ENCODE measurements around the gene TUSC1.
A peak's percentile ranks its signal among the peaks of the same experiment; 100 is the strongest.
"Not testable (repeated sequence)": the region's sequence is repeated elsewhere in the genome, so short reads cannot be mapped to it uniquely, and the experiment has no call there.

Gene TUSC1

DNA sequence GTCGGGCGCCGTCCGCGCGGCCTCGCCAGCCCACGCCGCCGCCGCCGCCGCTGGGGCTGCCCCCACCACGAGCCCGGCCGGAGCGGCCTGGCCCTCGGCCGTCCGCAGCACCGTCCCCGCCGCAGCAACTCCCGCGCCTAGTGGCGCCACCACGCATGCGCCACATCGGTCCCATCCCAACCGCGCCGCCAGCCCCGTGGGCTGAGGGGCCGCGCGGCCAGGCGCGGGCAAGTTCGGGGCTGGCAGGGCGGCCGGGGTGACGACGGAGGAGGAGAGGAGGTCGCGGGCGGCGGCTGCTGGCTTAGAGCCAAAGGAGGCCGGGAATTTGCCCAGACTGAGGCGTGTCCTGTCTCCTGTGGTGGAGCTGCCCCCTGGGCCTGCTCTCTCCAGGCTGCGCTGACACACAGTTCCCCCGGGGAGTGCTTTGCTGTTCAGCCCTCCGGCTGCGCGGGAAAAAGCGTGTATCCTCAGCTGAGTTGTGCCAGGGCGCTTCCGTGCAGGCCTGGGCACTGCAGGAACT, at the start of gene TUSC1:
Gene TUSC1, minus strand, starts transcription at position 298 of the 520 bp plus-strand sequence. Its CDS starts 132 bp downstream, at position 166.
- peak in 1 of 4 experiments; percentile 1 for DNase-seq (ENCODE audit: low read depth in 4 of 4, low spot score in 1 of 4)

DNA sequence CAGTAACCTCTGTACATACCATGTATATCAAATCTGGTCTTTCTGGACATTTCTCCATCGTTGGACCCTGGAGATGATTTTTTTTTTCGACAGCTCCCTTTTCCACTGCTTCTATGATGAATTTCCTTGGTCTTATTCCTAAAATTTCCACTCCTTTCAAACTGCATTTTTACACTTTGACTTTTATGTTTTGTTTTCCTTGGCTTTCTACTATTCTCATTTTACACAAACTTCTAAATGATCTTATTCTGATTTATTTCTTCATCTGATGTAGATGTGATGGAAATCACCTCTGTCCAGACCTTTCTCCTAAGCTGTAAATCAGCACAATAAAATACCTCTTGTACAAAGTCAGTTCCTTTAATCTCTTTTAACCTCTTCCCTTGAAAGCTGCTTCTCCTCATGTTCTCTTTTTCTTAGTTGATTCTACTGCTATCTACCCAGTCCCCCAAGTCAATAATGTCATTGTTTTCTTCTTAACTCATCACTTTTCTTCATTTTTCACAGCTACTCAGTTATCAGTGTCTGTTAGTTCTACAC, 48.7 kb upstream of the TUSC1 start:
- DNase-seq (ENCODE audit: low read depth in 4 of 4, low spot score in 1 of 4) = no peak

DNA sequence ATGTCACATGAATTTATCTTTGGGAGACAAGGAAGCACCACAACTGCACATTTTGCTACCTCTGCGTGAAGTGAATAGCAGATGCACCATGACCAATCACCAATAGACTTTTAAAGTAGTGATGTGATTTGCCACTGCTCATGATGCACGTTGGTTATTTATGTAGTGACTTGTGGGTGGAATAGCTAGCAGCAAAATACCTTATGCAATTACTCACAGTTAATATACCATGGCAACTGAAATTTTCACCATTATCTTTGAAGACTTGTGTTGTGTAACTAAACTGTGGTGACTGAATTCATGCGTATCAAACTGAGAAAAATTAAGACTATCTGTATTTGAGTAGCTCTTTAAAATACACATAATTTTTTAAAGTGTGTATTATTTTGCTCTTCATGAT, 46.2 kb upstream of the TUSC1 start:
- DNase-seq (ENCODE audit: low read depth in 4 of 4, low spot score in 1 of 4) = no peak

DNA sequence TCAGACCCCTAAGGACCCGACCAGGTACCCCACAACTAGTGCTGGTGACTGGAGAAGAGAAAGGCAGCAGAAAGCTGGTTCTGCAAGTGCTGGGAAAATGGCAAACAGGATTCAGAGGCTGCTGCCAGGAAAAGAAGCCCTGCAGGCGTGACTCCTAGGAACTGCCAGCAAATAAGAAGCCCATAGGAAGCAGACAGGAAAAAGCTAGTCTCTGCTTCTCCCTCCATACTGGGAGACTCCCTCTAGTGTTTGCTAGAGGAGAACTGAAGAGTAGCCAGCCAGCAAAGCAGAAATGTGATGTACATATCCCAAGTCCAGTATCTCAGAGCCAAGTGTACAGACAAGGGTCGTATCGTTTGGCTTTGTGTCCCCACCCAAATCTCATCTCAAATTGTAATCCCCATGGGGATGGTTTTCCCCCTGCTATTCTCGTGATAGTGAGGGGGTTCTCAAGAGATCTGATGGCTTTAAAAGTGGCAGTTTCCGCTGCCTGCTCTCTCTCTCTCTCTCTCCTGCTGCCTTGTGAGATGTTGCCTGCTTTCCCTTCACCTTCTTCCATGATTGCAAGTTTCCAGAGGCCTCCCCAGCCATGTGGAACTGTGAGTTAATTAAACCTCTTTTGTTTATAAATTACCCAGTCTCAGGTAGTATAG, 38.1 kb upstream of the TUSC1 start:
- no peak for DNase-seq (ENCODE audit: low read depth in 4 of 4, low spot score in 1 of 4)

DNA sequence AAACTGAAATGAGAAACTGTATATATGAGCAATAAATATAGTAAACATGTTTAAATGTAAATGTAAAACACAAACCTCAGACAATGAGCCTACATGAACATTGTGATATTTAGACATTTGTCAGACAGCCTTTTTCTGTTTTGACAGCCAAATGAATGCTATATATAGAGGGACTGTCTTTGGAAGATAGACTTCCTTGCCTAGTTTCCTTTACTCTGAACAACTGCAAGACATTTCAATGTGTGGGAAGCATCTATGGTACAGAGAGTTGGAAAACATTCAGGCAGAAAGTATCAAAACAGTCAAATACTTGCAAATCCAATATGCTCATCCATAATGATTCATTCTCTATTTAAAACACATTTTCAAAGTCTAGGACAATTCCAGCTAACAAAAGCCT, 31.7 kb upstream of the TUSC1 start:
- no peak for DNase-seq (ENCODE audit: low read depth in 4 of 4, low spot score in 1 of 4)

DNA sequence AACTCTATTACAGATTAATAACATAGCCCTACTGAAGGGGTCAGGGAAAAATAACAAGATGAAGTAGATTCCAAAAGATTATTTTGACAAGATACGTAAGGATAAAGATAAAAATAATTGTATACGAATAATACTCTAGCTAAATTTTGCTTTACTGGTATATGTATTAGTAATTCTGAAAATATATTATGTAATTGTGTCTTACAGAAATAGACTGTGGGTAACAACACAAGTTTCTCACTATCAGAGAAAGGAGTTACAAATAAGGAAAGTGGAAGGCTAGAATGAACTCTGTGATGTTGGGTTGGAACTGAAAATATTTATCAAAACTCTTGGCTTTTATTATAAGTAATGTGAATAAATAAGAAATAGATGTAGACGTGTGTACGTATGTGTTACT, 26.6 kb upstream of the TUSC1 start:
- no peak for DNase-seq (ENCODE audit: low read depth in 4 of 4, low spot score in 1 of 4)

DNA sequence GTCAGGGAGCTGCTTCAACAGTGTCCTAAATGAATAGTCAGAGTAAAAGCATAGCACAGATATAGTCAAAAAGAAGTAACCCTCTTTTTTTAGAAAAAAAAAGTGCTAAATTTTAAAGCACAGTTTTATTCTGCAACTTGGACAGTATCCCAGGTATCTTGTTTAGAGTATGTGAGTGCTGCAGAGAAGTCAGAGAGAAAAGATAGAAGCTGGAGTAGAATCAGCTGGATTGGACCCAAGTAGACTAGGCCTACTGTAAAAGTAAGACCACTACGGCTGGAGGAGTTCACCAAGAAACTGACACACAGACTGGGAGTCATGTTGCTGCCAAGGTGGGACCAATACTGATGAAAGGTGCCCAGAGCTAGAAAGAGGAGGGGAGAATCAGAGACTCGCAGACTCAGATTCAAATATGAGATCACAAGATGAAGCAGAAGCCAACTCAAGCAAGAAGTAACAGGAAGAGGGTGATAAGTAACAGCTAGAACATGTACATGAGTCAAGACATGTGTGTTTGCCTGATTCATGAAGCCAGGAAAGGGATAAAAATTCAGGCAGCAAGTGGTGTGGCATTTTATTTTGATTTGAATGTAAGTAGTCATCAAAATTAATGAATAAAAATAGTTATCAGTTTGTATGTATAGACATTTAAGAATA, 25.6 kb upstream of the TUSC1 start:
- DNase-seq (ENCODE audit: low read depth in 4 of 4, low spot score in 1 of 4) = no peak

DNA sequence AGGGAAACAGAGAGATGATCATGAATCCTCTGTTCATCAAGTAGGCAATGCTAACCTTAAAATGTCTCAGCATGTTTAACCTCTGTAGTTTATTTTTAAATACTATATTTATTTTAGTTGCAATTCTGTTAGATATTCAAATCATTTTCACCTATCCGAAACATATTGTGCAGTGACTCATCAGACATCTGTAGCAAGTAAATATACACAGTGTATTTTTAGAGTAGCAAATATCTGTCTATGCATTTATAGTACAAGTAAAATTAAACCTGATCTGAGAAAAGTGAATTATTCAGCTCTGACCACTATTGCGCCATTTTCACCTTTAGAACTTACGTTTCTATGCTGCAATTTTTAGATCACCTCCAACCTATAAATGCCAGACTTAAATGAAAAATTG, 24.3 kb upstream of the TUSC1 start:
- no peak for DNase-seq (ENCODE audit: low read depth in 4 of 4, low spot score in 1 of 4)

DNA sequence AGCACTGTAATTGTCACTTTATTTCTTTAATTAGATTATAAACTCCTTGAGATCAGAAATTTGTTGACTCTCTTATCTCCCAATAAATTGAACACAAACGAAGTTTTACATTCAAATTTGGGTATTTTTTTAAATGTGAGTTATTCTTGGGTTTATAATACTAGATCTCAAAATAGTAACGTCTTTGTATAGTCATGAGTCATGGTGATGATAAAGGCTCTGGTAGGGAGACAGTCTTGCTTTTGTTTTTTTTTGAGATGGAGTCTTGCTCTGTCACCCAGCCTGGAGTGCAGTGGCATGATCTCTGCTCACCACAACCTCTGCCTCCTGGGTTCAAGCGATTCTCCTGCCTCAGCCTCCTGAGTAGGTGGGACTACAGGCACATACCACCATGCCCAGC, 22.7 kb upstream of the TUSC1 start:
- not testable (repeated sequence) for DNase-seq (ENCODE audit: low read depth in 4 of 4, low spot score in 1 of 4)

DNA sequence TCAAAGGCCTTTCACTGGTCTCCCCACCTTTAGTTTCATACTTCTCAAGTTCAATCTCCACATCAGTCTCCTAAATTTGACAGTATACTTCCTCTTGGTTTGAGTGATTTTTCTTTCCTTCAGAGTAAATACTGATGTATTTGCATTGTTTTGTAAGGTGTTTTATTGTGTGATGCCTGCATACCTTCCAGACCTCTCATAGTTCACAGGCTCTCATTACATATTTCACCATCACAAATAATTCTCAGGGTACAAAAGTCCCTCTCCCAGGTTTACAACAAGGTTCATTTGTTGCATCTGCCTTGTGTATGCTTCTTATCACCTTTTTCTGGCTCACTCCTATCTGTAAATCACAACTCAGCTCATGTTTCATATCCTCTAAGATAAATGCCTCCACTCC, 22.2 kb upstream of the TUSC1 start:
- no peak for DNase-seq (ENCODE audit: low read depth in 4 of 4, low spot score in 1 of 4)

DNA sequence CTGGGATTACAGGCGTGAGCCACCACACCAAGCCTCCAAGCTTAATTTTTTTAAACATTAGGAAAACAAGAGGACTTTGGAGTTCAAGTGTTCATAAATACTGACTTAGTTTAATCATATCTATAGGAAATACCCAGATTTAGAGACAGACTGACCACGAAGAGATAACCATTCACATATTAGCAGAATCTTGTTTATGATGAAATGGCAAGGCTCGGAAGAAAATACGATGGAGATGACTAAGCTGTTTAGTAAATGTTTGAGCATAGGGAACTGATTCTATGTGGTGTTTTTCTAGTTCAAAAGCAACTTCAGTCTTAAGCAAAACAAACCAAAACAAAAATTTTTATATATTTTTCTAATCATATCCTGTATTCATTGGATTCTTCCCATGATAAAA, 13.5 kb upstream of the TUSC1 start:
- no peak for DNase-seq (ENCODE audit: low read depth in 4 of 4, low spot score in 1 of 4)

DNA sequence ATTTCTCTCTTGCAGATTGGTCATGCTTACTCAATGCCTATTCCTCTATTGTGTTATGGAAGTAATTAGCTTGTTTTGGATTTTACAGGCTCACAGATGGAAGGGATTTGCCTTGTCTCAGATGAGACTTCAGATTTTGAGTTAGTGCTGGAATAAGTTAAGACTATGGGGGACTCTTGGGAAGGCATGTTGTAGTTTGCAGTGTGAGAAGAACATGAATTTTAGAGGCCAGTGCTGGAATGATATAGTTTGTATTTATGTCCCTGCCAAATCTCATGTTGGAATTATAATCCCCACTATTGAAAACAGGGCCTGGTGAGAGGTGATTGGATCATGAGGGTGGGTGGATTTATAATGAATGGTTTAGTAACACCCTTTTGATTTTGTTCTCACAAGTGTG, 6.1 kb upstream of the TUSC1 start:
- DNase-seq (ENCODE audit: low read depth in 4 of 4, low spot score in 1 of 4) = no peak

DNA sequence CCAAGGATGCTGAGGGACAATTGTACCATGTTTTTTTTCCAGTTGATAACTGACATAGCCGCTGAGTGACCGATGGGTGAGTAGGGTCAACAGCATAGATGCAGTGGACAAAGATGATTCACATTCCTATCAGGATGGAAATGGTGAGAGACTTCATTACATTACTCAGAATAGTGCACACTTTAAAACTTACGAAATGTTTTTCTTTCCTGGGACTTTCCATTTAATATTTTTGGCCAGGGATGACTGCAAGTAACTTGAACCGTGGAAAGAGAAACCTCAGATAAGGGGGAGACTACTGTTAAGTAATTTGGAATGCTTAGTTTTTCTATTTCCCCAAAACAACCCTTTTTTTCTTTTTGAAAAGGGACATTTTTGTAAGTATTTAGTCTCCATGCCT, 3.0 kb upstream of the TUSC1 start:
- no peak for DNase-seq (ENCODE audit: low read depth in 4 of 4, low spot score in 1 of 4)

DNA sequence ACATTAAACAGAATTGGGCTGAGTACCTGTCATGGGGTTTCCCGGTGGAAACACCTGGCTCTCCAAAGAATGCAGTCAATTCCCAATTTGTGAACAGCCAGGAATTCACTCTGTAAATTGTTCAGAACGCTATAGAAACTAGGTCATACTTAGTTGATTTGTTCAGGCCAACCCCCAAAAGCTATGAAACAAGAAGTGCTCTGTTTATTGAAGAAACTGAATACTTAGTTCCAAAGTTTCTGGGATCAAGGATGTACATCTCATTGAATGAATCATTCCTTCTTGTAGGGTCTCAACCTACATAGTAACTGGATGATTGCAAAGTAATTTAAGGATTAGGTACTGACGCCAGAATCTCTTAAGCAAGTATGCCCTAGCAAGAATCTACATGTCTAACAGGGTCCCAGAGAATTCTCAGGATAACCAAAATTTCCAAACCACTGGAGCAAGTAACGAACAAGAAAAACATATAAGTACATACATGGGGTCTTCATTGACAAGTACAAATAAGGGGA, 659 bp upstream of the TUSC1 start:
- DNase-seq (ENCODE audit: low read depth in 4 of 4, low spot score in 1 of 4) = no peak

DNA sequence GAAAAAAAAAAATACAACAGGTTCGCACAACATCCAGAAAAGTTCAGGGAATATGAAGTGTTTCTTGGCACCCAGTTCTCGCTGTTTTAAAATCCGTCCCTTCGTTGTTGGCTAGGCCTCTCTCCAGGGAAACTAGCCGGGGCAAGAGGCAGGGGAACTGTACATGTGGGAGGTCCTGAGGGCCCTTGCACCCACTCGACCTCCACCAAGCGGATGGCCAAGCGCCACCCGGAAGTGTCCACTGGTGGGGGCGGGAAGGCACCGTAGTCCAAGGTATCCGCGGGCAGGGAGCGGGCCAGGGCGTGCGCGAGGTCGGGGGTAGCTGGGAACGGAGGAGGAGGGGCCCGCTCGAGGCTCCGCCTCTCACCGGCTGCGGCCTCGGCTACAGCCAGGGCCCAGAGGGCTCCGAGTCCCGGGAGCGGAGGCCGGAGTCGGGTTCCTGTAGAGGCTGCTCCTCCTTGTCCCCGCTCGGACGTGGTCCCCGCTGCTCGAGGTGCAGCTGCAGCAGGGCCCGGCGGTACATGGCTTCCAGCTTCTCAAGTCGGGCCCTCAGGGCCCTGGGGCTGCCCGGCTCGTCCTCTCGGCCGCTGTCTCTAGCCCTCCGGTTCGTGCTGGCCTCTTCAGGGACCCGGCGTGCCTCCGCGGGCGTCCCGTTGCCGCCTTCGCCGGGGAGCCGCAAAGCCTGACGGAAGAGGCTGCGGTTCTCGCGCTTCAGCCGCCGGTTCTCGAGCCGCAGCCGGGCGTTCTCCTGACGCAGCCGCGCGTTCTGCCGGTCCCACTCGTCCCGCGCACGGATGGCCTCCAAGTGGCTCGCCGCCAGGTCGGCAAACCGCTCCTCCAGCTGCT, 720 bp downstream of the TUSC1 start:
- no peak for DNase-seq (ENCODE audit: low read depth in 4 of 4, low spot score in 1 of 4)

DNA sequence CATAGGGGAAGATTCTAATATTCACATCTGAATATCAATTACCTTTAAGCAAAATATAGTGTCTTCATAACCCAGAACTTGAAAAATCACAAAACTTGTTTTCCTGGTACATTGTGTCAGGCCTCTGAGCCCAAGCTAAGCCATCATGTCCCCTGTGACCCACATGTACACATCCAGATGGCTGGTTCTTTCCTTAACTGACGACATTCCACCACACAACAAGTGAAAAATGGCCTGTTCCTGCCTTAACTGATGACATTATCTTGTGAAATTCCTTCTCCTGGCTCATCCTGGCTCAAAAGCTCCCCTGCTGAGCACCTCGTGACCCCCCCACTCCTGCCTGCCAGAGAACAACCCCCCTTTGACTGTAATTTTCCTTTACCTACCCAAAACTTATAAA, 2.4 kb downstream of the TUSC1 start:
- DNase-seq (ENCODE audit: low read depth in 4 of 4, low spot score in 1 of 4) = not testable (repeated sequence)

DNA sequence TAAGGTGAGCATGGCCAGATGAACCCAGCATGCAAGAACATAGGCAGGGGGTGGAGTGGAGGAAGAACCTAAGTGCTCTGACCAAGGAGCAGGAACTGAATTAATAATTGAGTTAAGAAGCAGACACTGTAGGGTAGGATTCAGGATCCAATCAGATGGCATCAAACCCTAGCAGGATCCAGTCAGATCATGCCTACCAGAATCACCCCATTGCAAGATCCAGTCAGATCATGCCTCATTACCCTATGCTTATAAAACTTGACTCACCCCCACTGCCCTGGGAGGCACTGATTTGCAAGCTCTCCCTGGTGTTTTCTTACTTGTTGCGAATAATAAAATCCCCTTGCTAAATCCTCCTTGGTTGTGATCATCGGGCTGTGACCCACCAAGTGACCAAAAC, 19.7 kb downstream of the TUSC1 start:
- DNase-seq (ENCODE audit: low read depth in 4 of 4, low spot score in 1 of 4) = no peak

DNA sequence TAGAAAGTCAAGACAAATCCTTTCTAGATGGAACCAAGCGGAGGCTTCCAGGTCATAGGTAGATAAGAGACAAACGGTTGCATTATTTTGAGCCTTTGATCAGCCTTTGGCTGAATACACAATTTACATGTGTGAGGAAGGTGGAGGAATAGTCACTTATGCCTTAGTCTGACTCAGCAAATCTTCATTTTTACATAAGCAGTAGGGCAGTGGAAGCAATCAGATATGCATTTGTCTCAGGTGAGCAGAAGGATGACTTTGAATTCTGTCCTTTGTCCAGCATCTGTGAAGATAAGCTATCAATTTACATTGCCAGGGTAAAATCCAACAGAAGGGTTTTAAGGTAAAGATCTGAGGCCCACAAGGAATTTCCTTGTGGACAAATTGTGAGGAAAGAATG, 23.8 kb downstream of the TUSC1 start:
- DNase-seq (ENCODE audit: low read depth in 4 of 4, low spot score in 1 of 4) = no peak

DNA sequence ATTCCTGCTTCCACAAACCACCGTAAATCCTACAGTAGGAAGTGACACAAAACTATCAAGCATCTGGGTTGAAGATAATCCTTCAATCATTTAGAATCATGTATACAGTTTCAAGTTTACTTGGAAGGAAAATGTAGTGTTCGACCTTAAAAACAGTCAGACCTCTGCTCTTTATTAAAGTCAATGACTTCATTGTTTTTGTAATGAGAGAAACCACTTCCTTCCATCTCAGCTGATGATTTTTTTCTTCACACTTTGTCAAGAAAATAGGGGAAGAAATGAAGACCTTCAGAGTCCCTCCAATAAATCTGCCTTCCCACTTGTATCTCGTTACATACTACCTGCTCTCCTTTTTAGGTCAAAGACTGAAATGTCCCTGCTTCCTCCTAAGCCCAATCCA, 30.1 kb downstream of the TUSC1 start:
- DNase-seq (ENCODE audit: low read depth in 4 of 4, low spot score in 1 of 4) = no peak

DNA sequence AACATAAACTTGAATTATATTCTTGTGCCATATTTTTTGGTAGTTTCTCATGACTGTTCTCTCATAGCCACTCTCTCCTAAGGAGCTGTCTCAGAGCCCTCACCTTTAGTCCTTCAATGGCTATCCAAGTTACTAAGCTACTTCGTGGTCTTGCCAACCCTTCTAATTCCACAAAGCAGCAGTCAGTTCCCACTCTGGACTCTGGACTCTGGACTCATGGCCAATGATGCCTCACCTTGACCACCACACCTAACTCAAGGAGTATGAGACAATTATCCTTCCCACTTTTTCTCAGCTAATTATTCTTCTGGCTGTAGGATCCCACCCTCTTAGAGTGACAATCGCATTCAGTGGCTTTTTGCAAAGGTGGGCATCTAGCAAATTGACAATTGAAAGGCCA, 42.2 kb downstream of the TUSC1 start:
- DNase-seq (ENCODE audit: low read depth in 4 of 4, low spot score in 1 of 4) = no peak

DNA sequence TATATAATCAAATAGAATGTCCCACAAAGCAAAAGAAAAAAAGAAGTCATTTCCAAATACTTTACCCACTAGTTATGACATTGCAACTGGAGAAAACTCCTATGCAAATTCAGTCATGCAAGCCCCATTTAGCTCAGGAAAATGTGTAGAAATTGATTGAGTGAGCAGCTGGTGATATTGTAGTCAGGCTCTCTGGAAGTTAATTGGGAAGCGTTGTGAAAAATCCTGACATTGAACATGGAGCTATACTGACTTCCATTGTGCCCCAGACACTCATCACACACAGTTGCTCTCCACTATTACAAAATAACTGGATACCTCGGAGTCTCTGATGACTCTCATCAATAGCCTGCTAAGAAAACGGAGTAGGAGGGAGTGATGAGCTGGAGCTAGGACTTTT, 49.0 kb downstream of the TUSC1 start:
- DNase-seq (ENCODE audit: low read depth in 4 of 4, low spot score in 1 of 4) = no peak
